GM19099 (cell line): ENCODE data around the gene KCNK4.

Source experiments
- POLR2A ChIP-seq: IDR thresholded peaks from 3 replicates; pipeline ENCODE4 v1.6.1; 2011; ENCODE audit warnings: low read depth; ENCODE audit not compliant: insufficient read length; ENCODE audit errors: extremely low read depth

KCNK4 gene

DNA sequence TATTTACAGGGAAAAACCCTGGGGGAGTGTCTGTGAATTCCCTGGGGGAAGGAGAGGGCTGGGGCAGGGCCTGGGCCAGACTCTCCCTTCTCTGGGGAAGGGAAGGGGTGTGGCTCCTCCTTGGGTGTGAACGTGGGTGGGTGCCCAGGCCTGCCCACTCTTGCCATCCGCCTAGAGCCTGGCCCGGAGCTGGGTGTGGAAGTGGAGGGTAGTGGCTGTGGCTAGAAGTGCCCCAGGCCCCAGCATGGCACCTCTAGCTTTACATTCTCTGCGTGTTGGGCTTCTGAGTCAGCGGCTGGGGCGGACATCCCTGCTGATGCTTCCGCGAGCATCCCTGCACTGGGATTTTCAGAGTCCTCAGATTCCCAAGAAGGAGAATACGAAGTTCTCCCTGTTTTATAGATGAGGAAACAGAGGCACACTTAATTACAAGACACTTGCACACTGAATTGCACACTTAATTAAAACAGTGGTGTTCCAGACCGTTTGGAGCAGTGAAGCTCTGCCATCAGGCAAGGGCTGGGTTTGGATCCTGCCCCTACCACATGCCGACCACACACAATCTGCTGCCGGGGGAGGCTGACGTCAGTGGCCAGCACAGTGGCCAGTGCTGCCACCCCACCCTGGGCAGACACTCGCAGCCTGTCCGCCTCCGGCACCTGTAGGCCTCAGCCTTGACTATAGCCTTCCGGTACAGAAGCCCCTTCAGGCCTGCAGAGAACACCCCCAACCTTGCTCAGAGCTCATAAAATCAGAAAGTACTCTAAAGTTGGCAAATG is 14.3 kb upstream of the KCNK4 start:
- no peak for TF ChIP-seq POLR2A

DNA sequence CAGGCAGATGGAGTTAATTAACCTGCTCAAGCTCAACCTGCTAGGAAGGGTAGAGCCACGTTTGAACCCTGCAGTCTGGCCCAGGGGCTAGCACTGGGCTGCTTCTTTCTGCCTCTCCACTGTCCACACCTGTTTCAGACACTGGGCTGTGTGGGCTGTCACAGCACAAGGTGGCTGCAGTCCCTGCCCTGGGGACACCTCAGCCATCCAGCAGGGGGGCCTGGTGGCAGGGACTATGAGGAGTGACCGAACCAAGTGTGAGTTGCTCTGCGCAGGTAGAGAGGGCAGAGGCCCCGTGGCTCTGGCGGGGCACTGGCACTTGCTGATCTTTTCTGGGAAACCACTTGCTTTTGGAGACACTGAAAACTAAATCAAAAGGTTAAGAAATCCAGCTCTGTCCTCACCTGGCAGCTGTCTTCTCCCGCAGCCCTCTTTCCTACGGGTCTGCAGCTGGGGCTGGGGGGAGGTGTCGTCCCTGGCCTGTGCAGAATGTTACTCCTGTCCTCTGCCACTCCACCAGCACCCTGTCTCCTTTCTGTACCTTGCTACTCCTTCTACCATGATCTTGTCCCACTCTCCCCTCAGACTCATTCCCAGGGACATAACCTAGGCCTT is 12.4 kb upstream of the KCNK4 start:
- TF ChIP-seq POLR2A: no peak

DNA sequence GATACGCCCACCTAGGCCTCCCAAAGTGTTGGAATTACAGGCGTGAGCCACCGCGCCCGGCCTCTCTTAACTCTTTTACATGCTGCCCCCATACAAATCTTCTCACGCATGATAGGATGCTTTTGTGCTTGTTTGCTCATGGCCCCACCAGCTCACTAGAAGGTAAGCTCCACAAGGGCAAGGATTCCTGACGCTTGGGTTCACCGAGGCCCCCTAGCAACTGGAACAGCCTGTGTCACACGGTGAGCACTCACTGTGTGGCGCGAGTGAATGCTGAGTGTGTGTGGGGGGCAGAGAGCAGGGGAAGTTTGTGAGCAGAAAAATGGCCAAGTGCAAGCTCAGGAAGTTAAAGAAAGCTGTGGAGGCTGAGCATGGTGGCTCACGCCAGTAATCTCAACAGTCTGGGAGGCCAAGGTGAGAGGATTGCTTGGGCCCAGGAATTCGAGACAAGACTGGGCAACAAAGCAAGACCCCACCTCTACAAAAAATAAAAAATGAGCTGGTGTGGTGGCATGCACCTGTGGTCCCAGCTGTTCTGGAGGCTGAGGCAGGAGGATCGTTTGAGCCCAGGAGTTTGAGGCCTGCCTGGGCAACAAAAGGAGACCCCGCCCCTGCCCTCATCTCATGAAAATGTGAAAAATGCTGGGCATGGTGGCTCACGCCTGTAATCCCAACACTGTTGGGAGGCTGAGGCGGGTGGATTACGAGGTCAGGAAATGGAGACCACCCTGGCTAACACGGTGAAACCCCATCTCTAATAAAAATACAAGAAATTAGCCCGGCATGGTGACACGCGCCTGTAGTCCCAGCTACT is 8.9 kb upstream of the KCNK4 start:
- no peak for TF ChIP-seq POLR2A

DNA sequence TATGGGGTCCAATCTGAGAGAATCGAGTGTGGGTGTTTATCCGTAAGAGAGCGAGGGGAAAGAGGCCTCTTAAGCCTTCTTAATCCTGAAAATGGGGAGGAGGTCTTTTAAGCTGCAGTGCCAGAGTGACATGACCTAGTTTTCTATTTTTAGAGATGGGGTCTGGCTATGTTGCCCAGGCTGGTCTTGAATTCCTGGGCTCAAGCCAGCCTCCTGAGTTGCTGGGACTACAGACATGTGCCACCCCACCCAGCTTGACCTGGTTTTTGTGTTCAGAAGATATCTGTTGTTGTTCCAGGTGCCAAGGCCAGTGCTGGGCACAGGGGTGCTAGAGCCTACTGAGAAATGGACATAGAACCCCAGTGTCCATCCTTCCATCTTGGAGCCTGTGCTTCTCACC is 8.0 kb upstream of the KCNK4 start:
- no peak for TF ChIP-seq POLR2A

DNA sequence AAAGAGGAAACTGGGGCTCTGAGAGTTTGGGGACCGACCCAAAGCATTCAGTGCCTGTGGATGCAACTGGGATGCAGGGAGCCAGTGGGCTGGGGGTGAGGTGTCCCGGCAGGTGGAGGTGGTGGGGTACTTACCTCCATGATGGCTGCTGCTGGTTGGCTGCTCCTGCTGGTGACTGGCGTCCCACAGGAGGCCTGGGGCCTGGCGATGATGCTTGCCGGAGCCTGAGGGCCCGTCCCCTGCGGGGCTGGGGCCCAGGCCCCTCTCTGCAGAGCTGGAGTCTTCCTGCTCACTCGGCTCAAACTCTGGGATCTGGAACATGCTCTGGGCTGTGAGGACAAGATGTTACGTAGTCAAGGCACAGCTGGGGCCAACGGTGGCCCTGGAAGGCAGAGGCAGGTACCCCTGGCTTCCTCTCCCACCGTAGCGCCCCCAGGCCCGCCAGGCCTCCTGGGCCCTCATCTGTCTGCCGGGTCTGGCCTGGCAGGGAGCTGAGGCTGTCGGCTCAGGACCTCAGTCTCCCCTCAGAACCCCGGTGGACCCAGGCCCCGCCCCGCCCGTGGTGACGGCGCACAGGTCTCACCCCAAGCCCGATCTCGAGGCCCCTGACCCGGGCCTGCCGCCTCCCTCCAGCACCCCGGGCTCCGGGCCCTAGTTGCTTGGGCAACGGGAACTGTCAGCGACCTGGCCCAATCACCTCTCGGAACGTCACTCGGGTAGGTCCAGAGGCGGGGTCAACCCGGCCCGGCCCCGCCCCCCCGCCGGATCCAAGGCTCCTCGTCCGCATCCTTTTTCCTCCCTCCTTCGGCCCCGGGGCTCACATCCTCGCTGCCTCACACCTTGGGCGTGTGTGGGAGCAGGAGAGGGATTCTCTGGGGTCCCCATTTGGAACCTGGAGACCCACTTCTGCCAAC is 6.8 kb upstream of the KCNK4 start, which contains the start of gene BAD:
BAD (minus strand) TSS at position 618 of the 914 bp plus-strand sequence; CDS start at position 321, 297 bp downstream.
- TF ChIP-seq POLR2A: peak; percentile 61

DNA sequence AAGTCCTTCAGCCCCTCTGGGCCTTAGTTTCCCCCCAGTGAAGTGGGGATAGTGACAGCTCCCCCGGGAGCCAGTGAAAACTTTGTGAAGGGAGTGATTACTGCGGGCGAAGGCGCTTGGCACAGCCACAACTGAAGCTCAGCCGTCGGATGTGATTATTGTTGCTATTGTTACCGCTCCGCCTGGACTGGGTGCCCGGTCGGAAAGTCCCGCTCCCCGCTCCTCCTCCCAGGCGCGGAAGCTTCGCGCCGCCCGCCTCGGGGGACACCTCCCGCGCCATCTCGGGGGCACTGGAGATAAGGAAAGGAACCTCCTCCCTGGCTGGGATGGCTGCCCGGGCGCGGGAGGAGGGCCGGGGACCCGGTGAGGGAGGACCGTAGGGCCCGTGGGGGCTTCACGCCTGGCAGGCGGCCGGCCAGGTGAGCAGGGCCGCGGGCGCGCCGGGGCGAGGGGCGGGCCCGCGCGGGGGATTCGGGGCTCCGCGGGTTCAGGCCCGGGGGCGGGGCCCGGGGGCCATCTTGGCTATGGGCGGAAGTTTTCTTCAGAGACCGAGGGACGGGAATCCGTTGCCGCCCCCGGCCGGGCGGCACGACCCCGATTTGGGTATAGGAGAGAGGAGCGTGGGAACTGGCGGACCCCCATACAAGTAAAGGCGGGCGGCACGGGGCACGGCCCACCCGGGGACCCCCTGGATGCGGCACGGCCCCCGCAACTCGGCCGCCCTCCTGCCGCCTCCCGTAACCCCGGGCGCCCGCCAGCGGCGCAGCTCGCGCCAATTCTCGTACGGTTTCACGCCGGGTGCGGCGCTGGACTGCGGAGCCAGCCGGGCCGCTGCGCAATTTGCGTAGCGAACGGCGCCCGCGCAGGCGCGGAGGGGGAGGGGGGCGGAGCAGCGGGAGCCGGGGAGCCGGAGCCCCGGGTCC is 5.9 kb upstream of the KCNK4 start, which contains the start of gene GPR137:
GPR137 (plus strand) TSS at position 887 of the 923 bp plus-strand sequence. CDS start 677 bp downstream, outside the sequence.
- peak; percentile 63 for TF ChIP-seq POLR2A

DNA sequence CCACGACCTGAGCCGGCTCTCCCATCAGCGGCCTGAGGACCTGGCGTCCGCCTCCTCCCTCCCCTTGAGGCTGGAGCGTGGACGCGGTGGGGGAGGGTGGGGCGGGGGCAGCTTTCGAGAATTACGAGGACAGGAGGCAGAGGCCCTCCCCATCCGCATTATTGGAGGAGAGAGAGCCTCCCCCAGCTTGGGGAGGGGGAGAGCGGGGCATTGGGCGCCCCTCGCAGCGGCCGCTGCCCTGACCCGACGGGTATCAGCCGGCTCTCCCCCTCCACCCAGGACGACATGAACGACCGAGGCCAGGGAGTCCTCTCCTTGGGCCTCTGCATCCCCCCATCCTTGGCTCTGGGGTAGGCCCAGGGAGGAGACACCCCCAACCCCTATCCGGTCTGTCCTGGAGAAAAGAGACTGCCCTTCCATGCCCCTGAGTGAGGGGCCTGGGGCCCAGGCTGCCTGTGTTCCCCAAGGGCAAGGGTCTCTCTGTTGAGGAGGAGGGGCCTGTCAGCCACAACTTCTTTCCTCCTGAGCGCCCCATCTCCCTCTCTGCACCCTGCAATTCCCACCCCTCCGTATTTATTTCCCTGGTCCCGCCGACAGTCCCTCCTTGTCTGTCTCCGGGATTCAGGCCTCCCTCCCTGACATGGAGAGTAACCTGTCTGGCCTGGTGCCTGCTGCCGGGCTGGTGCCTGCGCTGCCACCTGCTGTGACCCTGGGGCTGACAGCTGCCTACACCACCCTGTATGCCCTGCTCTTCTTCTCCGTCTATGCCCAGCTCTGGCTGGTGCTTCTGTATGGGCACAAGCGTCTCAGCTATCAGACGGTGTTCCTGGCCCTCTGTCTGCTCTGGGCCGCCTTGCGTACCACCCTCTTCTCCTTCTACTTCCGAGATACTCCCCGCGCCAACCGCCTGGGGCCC is 5.0 kb upstream of the KCNK4 start:
- TF ChIP-seq POLR2A: no peak

DNA sequence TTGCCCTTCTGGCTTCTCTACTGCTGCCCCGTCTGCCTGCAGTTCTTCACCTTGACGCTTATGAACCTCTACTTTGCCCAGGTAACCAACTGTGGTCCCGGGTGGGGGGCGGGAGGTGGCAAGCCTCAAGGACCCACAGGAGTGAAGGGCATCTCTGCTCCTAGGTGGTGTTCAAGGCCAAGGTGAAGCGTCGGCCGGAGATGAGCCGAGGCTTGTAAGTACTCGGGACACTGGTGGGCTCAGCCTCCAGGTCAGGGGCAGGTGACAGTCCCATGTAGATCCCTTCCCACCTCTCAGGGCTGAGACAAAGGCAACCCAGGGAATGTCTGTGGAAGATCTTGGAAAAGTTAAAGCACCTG is 4.3 kb upstream of the KCNK4 start:
- TF ChIP-seq POLR2A: no peak

DNA sequence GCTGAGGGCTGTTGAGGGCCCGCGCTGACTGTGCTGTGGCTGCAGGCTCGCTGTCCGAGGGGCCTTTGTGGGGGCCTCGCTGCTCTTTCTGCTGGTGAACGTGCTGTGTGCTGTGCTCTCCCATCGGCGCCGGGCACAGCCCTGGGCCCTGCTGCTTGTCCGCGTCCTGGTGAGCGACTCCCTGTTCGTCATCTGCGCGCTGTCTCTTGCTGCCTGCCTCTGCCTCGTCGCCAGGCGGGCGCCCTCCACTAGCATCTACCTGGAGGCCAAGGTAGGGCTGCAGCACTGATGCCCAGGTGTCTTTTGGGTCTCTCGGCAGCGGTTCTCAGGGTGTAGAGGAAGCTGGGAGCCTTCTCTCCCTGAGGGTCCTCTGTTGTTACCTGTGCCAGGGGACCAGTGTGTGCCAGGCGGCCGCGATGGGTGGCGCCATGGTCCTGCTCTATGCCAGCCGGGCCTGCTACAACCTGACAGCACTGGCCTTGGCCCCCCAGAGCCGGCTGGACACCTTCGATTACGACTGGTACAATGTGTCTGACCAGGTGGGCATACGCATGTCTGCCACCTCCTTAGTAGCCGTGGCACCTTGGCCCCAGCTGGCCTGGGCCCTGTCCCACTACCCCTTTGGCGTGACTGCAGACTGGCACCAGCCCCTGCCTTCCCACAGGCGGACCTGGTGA is 3.3 kb upstream of the KCNK4 start:
- TF ChIP-seq POLR2A: no peak

DNA sequence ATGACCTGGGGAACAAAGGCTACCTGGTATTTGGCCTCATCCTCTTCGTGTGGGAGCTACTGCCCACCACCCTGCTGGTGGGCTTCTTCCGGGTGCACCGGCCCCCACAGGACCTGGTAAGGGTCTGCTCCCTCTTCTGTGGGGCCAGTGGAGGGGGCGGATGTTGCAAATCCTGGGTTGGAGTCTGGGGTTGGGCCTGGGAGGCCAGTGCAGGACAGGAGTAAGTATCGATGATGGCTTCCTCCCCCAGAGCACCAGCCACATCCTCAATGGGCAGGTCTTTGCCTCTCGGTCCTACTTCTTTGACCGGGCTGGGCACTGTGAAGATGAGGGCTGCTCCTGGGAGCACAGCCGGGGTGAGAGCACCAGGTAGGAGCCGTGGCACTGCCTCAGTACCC is 2.8 kb upstream of the KCNK4 start:
- no peak for TF ChIP-seq POLR2A

DNA sequence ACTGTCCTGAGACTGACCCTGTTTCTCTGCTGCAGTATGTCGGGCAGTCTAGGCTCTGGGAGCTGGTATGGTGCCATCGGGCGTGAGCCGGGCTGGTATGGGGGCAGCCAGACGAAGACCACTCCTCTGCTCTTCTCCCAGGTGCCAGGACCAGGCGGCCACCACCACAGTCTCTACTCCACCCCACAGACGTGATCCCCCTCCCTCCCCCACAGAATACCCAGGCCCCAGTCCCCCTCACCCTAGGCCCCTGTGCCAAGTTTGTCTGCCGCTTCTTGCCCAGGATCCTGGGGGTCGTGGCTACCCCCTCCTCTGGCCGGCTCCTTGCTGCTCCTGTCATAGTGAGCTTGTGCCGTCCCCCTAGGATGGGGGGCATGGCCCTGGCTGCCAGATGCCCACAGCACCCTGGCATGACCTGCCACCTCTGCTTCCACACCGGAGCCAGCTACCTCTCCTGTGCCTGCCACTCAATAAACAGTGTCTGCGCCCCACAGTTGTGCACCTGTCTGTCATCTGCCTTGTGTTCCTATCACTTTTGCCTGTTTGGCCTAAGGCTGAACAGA is 2.0 kb upstream of the KCNK4 start:
- TF ChIP-seq POLR2A: no peak
